GM12872 (cell line): ENCODE results near the gene XRCC2.

Experiments
- CTCF ChIP-seq: IDR thresholded peaks from 3 replicates; pipeline ENCODE4 v1.5.1; 2011; ENCODE audit warnings: low read depth, mild to moderate bottlenecking, low read length, moderate library complexity; ENCODE audit not compliant: insufficient read depth

Gene XRCC2

DNA sequence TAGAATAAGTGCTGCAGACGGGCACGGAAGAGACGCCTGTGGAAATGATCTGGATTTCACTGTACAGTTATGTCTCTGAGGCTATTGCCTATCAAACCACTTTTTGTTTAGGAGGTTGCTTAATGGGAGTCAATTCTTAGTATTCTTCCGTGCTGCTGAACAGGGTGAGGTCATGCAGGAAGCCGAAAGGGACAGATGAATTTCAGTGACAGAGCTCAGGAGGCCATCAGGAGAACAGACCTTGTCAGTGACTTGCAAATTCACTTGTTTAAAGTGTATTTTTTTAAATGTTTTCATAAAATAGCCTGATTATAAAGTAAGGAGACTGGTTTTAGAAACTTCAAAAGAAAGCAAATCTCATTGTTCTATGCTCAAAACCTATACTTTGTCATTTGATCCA, 58.9 kb downstream of the XRCC2 start:
- TF ChIP-seq CTCF: no peak

- no peak for TF ChIP-seq CTCF
Measured at GRCh38 chr7:152615031-152615741, 60.8 kb downstream of the XRCC2 start.

GRCh38 chr7:152608656-152609055, 67.3 kb downstream of the XRCC2 start:
- TF ChIP-seq CTCF: no peak

- TF ChIP-seq CTCF: no peak
Measured at GRCh38 chr7:152608208-152608607, 67.7 kb downstream of the XRCC2 start.

GRCh38 chr7:152607007-152607406, 68.9 kb downstream of the XRCC2 start:
- no peak for TF ChIP-seq CTCF

DNA sequence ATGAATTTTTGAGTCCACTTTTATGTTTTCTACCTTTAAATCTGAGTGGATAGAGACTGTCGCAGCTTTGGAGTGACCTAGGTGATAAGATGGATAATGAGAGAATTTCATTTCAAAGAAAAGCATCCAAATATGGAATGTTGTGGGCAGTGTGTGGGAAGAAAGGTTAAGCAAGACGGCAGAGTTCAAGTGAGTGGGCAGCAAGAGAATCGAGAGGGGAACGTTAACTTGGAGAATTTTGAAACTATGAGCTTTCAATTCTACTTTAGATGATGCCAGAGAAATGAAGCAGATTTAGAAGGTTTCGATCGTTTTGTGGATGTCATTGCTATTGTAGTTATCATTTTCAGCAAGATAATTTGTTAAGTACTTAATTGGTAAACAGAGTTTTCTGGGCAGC, 73.0 kb downstream of the XRCC2 start:
- TF ChIP-seq CTCF: no peak

DNA sequence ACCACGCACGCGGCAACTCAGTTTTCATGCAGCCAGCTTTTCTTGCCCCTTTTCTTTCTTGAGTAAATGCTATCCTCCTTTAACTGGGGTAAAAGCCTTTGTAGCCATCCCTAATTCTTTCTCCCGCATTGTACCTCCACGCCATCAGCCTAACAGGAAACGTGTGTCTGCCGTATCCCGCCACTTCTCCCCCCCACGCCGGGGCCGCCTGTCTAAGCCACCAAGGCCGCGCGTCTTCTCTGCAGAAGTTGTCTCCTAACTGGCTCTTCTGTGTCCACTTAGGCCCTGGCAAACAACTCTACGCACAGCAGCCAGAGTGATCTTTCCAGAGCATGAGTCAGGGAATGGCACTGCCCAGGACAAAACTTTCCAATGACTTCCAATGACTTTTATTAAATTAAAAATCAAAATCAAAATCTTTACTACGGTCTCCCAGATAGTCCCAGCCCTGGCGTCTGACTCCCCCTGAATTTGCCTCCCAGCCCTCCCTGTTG, 74.6 kb downstream of the XRCC2 start:
- TF ChIP-seq CTCF: no peak
